ENCODE measurements around the gene GMDS. TPM values are rescaled to one million over a fixed set of nuclear protein-coding genes. Genes with fewer than 3 reads are reported as not detected.

GMDS gene
- total RNA-seq, 2 experiments from 2014 or later = 13.9 to 16.4 TPM

GRCh38 chr6:1915226-1915625 lies 330.2 kb downstream of the GMDS start:
- POLR2A ChIA-PET = no interaction called here
- intact Hi-C loops (cut with DNase I, micrococcal nuclease) = no loop called here
- no peak overlapping the region for H3K27ac Mint-ChIP-seq
- no peak overlapping the region for H3K4me3 ChIP-seq (ENCODE audit: low read length)
- DNase-seq (no peak), ATAC-seq (ENCODE audit: poor library complexity) (no peak)
- no peak overlapping the region for H3K27ac ChIP-seq (ENCODE audit: low read depth in 1 of 2, low read length in 2 of 2)
- no peaks in the 10 kb centered on the region for H3K27me3 Mint-ChIP-seq
- H3K9me3 ChIP-seq (ENCODE audit: control insufficient read depth in 1 of 2, insufficient read depth in 1 of 2, low read length in 2 of 2) = no peaks in the 10 kb centered on the region
- peaks cover 15% of the 10 kb centered on the region for H3K4me1 Mint-ChIP-seq (ENCODE audit: low read depth)
- TF ChIP-seq CTCF (IDR thresholded peaks at IDR 0.05) = no peak
- no peaks in the 10 kb centered on the region for H3K27me3 ChIP-seq (ENCODE audit: control insufficient read depth in 1 of 2, insufficient read depth in 2 of 2, low read length in 2 of 2)
- no peaks in the 10 kb centered on the region for H3K36me3 Mint-ChIP-seq (ENCODE audit: low read depth)
- H3K4me1 ChIP-seq (ENCODE audit: insufficient read depth, low read length) = no peaks in the 10 kb centered on the region
- CTCF ChIA-PET = no interaction called here
- H3K36me3 ChIP-seq (ENCODE audit: insufficient read depth, low read length) = no peaks in the 10 kb centered on the region
- H3K4me3 Mint-ChIP-seq = no peak overlapping the region
- no peaks in the 10 kb centered on the region for H3K9me3 Mint-ChIP-seq

- Mint-ChIP-seq H3K4me3 (no peak overlapping the region), H3K27me3 (no peaks in the 10 kb centered on the region), H3K27ac (no peak overlapping the region), H3K36me3 (ENCODE audit: low read depth) (no peaks in the 10 kb centered on the region), H3K4me1 (ENCODE audit: low read depth) (peaks cover 15% of the 10 kb centered on the region), H3K9me3 (no peaks in the 10 kb centered on the region)
- ChIA-PET POLR2A (no interaction called here), CTCF (no interaction called here)
- Histone ChIP-seq H3K36me3 (ENCODE audit: insufficient read depth, low read length) (no peaks in the 10 kb centered on the region), H3K4me3 (ENCODE audit: low read length) (no peak overlapping the region), H3K27ac (ENCODE audit: low read depth in 1 of 2, low read length in 2 of 2) (no peak overlapping the region), H3K27me3 (ENCODE audit: control insufficient read depth in 1 of 2, insufficient read depth in 2 of 2, low read length in 2 of 2) (no peaks in the 10 kb centered on the region), H3K4me1 (ENCODE audit: insufficient read depth, low read length) (no peaks in the 10 kb centered on the region), H3K9me3 (ENCODE audit: control insufficient read depth in 1 of 2, insufficient read depth in 1 of 2, low read length in 2 of 2) (no peaks in the 10 kb centered on the region)
- DNase-seq (no peak), ATAC-seq (ENCODE audit: poor library complexity) (no peak)
- TF ChIP-seq CTCF (IDR thresholded peaks at IDR 0.05) = no peak
- intact Hi-C loops (cut with DNase I, micrococcal nuclease) = no loop called here
Observed at GRCh38 chr6:1913577-1913976, 331.8 kb downstream of the GMDS start.

- Histone ChIP-seq H3K27ac (ENCODE audit: low read depth in 1 of 2, low read length in 2 of 2) (no peak overlapping the region), H3K27me3 (ENCODE audit: control insufficient read depth in 1 of 2, insufficient read depth in 2 of 2, low read length in 2 of 2) (no peaks in the 10 kb centered on the region), H3K4me3 (ENCODE audit: low read length) (no peak overlapping the region), H3K4me1 (ENCODE audit: insufficient read depth, low read length) (no peaks in the 10 kb centered on the region), H3K9me3 (ENCODE audit: control insufficient read depth in 1 of 2, insufficient read depth in 1 of 2, low read length in 2 of 2) (no peaks in the 10 kb centered on the region), H3K36me3 (ENCODE audit: insufficient read depth, low read length) (no peaks in the 10 kb centered on the region)
- no peak overlapping the region for H3K4me3 Mint-ChIP-seq
- DNase-seq (no peak), ATAC-seq (ENCODE audit: poor library complexity) (no peak)
- no peaks in the 10 kb centered on the region for H3K27me3 Mint-ChIP-seq
- CTCF ChIA-PET = no interaction called here
- no peaks in the 10 kb centered on the region for H3K9me3 Mint-ChIP-seq
- H3K27ac Mint-ChIP-seq = no peak overlapping the region
- POLR2A ChIA-PET = no interaction called here
- no peaks in the 10 kb centered on the region for H3K36me3 Mint-ChIP-seq (ENCODE audit: low read depth)
- intact Hi-C loops (cut with DNase I, micrococcal nuclease) = no loop called here
- H3K4me1 Mint-ChIP-seq (ENCODE audit: low read depth) = peaks cover 15% of the 10 kb centered on the region
- TF ChIP-seq CTCF (IDR thresholded peaks at IDR 0.05) = no peak
Observed at GRCh38 chr6:1912731-1913130, 332.7 kb downstream of the GMDS start.

Data from CD4-positive, alpha-beta T cell (primary cell).